ENCODE measurements around the gene CAND2. TPM values are rescaled to one million over a fixed set of nuclear protein-coding genes. Genes with fewer than 3 reads are reported as not detected.

The CAND2 gene
- polyA plus RNA-seq, 1 donor from 2014 or later, result 17.3 TPM

DNA sequence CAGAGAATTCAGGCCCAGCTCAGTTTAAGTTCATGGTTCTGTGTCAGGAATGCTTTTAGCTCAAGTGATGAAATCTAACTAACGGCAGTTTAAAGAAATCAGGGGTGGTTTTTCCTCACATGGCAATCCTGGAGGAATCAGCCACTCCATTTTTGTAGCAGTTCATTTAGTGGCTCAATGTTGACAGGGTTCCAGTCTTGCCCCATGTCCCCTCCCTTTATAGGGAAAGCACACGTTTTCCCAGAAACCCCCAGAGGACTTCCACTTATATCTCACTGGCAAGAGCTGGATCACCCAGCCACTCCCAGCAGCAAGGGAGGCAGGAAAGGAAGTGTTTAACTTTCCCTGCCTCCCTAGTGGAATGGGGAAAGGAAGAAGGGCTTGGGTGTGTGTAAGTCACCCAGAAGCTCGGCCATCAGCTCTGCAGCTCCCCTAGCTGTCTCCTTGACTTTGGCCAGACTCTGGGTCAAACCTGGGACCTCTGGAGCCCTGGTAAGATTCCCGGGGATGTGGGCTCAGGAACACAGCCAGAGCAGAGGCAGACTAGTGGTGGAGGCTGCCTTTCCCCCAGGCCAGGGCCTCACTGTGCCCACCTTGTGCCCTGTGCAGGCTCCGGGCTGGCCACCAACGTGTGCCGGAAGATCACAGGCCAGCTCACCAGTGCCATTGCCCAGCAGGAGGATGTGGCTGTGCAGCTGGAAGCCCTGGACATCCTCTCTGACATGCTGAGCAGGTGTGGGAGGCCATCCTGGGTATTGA is 11.3 kb downstream of the CAND2 start:
- no peaks in the 10 kb centered on the region for H3K79me2 ChIP-seq (replicated peaks; ENCODE audit: insufficient read depth, low read length)
- H3K9me2 ChIP-seq (ENCODE audit: insufficient read depth, low read length), result no peaks in the 10 kb centered on the region
- TF ChIP-seq EP300 (conservative IDR thresholded peaks at IDR 0.05; ENCODE audit: poor library complexity, severe bottlenecking) (no peak), MXI1 (conservative IDR thresholded peaks at IDR 0.05; ENCODE audit: poor library complexity, severe bottlenecking) (no peak), TAF1 (IDR thresholded peaks at IDR 0.05; ENCODE audit: low read depth) (no peak), SMC3 (conservative IDR thresholded peaks at IDR 0.05; ENCODE audit: poor library complexity) (no peak)
- TF ChIP-seq, protein P1, sequence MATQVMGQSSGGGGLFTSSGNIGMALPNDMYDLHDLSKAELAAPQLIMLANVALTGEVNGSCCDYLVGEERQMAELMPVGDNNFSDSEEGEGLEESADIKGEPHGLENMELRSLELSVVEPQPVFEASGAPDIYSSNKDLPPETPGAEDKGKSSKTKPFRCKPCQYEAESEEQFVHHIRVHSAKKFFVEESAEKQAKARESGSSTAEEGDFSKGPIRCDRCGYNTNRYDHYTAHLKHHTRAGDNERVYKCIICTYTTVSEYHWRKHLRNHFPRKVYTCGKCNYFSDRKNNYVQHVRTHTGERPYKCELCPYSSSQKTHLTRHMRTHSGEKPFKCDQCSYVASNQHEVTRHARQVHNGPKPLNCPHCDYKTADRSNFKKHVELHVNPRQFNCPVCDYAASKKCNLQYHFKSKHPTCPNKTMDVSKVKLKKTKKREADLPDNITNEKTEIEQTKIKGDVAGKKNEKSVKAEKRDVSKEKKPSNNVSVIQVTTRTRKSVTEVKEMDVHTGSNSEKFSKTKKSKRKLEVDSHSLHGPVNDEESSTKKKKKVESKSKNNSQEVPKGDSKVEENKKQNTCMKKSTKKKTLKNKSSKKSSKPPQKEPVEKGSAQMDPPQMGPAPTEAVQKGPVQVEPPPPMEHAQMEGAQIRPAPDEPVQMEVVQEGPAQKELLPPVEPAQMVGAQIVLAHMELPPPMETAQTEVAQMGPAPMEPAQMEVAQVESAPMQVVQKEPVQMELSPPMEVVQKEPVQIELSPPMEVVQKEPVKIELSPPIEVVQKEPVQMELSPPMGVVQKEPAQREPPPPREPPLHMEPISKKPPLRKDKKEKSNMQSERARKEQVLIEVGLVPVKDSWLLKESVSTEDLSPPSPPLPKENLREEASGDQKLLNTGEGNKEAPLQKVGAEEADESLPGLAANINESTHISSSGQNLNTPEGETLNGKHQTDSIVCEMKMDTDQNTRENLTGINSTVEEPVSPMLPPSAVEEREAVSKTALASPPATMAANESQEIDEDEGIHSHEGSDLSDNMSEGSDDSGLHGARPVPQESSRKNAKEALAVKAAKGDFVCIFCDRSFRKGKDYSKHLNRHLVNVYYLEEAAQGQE (IDR thresholded peaks at IDR 0.05; ENCODE audit: borderline replicate concordance), result no peak
- H3K27ac ChIP-seq (ENCODE audit: low read length), result no peak overlapping the region
- no peak overlapping the region for H3K4me3 ChIP-seq (ENCODE audit: low read length)
- H3K9me3 ChIP-seq (ENCODE audit: low read length), result no peaks in the 10 kb centered on the region
- no peaks in the 10 kb centered on the region for H3K27me3 ChIP-seq (ENCODE audit: insufficient read depth, low read depth, low read length)
- no peak overlapping the region for H2AFZ ChIP-seq (ENCODE audit: low read depth, low read length)
- H3K9ac ChIP-seq (ENCODE audit: low read length), result no peak overlapping the region
- no peak overlapping the region for H3K4me2 ChIP-seq (ENCODE audit: low read length)
- H4K20me1 ChIP-seq (ENCODE audit: insufficient read depth), result no peaks in the 10 kb centered on the region
- no peaks in the 10 kb centered on the region for H3F3A ChIP-seq (ENCODE audit: insufficient read depth, low read length, poor library complexity, severe bottlenecking)
- H3K36me3 ChIP-seq (ENCODE audit: insufficient read depth, low read length), result no peaks in the 10 kb centered on the region

DNA sequence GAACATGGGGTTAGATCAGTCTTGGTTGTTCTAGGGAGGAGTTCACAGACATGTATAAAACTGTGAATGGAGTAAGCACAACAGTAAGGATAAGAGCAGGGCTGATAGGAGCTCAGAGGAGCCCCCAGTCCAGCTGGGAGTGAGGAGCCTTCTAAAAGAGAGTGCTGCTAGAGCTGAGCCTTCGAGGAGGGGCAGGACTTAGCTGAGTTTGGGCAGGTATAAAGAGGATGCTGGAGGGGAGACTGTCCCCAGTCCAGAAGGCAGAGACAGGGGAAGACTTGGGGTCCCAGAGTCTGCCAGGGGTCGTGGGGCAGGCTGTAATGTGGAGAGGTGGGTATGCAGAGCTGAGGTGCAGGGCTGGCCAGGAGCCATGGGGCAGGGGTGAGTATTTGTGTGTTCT is 12.1 kb downstream of the CAND2 start:
- Histone ChIP-seq H3K9me2 (ENCODE audit: insufficient read depth, low read length) (no peaks in the 10 kb centered on the region), H3K36me3 (ENCODE audit: insufficient read depth, low read length) (no peaks in the 10 kb centered on the region), H3K9me3 (ENCODE audit: low read length) (no peaks in the 10 kb centered on the region), H4K20me1 (ENCODE audit: insufficient read depth) (no peaks in the 10 kb centered on the region), H3K9ac (ENCODE audit: low read length) (no peak overlapping the region), H3F3A (ENCODE audit: insufficient read depth, low read length, poor library complexity, severe bottlenecking) (no peaks in the 10 kb centered on the region), H3K4me3 (ENCODE audit: low read length) (no peak overlapping the region), H3K27me3 (ENCODE audit: insufficient read depth, low read depth, low read length) (no peaks in the 10 kb centered on the region), H3K4me2 (ENCODE audit: low read length) (no peak overlapping the region), H3K27ac (ENCODE audit: low read length) (no peak overlapping the region), H2AFZ (ENCODE audit: low read depth, low read length) (no peak overlapping the region), H3K79me2 (replicated peaks; ENCODE audit: insufficient read depth, low read length) (no peaks in the 10 kb centered on the region)
- TF ChIP-seq, protein P1 (IDR thresholded peaks at IDR 0.05; ENCODE audit: borderline replicate concordance), result no peak
- no peak for TF ChIP-seq EZH2 (IDR thresholded peaks at IDR 0.05; ENCODE audit: borderline replicate concordance, insufficient read depth, low read length, poor library complexity, severe bottlenecking)
- no peak for TF ChIP-seq POLR2AphosphoS5 (IDR thresholded peaks at IDR 0.05)
- TF ChIP-seq EP300 (conservative IDR thresholded peaks at IDR 0.05; ENCODE audit: poor library complexity, severe bottlenecking), result no peak
- TF ChIP-seq TAF1 (IDR thresholded peaks at IDR 0.05; ENCODE audit: low read depth), result no peak
- no peak for TF ChIP-seq MXI1 (conservative IDR thresholded peaks at IDR 0.05; ENCODE audit: poor library complexity, severe bottlenecking)
- TF ChIP-seq, protein P2, sequence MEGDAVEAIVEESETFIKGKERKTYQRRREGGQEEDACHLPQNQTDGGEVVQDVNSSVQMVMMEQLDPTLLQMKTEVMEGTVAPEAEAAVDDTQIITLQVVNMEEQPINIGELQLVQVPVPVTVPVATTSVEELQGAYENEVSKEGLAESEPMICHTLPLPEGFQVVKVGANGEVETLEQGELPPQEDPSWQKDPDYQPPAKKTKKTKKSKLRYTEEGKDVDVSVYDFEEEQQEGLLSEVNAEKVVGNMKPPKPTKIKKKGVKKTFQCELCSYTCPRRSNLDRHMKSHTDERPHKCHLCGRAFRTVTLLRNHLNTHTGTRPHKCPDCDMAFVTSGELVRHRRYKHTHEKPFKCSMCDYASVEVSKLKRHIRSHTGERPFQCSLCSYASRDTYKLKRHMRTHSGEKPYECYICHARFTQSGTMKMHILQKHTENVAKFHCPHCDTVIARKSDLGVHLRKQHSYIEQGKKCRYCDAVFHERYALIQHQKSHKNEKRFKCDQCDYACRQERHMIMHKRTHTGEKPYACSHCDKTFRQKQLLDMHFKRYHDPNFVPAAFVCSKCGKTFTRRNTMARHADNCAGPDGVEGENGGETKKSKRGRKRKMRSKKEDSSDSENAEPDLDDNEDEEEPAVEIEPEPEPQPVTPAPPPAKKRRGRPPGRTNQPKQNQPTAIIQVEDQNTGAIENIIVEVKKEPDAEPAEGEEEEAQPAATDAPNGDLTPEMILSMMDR (IDR thresholded peaks at IDR 0.05; ENCODE audit: poor library complexity, severe bottlenecking), result no peak
- no peak for TF ChIP-seq SMC3 (conservative IDR thresholded peaks at IDR 0.05; ENCODE audit: poor library complexity)

Measured in neural cell (in vitro differentiated cells).